Measurements from ENCODE around the gene PCF11.
"Not testable (repeated sequence)": the region's sequence is repeated elsewhere in the genome, so short reads cannot be mapped to it uniquely, and the experiment has no call there.

The PCF11 gene

DNA sequence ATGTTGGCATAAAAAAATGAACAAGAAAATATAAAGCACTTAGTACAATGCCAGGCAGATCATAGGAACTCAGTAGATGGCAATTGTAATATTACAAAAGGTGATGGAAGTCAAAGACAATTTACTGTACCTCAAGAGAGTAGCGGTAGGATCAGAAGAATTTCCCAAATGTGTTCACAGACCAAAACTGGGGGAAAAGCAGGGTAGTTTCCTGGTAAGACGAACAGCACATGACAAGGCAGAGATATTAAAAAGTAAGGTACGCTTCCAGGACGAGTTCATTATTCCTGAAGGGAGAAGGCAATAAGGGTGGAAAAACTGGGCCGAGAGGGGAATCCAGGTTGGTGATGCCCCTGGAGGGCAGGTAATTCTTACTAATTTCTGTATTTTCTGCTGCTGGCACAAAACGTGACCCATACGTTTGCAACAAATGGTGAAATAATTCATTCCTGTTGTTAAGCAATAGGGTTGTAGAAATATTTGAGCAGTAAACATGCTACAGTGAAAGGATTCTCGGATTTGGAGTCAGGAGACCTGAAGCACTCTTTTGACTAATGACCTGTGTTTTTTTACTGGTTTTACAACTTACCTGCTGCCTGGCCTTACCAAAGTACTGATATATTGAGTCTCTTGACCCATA lies 35.8 kb downstream of the PCF11 start:
- DNase-seq, result peak in 2 of 56 donors; percentile 4 to 30

DNA sequence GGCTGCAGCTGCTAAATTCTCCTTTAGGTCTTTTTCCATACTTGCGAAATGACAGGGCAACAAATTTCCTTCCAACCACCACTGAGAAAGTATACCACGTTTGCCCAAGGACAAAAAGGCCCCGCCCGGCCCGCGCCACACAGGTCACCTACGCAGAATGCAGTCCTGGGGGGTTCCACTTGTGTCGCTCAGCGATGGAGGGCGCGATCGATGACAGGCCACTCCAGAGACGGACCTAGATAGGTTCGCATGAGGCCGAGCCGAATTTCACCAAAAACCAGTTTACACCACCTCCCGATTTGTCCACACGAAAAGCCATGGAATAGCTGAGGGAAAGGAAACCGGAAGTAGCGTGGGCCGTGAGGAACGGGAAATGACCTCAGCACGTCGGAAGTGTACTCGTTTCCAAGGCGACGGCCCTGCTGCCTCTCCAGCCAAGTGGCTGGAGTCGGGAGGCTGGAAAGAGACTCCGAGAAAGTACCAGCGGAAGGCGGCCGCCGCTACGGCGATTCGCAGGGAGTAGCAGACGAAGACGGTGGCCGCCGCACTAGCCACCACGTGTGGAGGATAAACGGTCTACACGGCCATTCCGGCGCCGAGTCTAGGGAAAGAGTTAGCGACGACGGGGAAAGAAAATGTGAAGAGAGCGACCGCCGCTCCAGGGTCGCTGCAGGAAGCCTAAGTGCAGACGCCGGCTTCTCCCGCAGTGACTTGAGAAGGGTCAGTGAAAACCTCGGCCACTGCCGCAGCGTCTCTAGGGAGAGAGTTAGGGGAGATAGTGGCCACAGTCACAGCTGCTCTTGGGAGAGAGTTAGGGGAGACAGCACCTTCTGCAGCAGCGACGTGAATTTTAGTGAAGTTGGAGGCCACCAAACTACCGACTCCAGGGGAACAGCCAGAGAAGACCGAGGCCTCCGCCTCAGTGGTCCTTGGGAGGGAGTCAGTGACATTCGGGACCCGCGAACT lies 36.7 kb downstream of the PCF11 start, which contains the start of gene ANKRD42:
Gene ANKRD42 (plus strand): TSS at position 398 of the 966 bp plus-strand sequence. CDS start 959 bp downstream, outside the sequence.
- peak in 55 of 56 donors; percentile 59 to 96 (median 88) for DNase-seq

DNA sequence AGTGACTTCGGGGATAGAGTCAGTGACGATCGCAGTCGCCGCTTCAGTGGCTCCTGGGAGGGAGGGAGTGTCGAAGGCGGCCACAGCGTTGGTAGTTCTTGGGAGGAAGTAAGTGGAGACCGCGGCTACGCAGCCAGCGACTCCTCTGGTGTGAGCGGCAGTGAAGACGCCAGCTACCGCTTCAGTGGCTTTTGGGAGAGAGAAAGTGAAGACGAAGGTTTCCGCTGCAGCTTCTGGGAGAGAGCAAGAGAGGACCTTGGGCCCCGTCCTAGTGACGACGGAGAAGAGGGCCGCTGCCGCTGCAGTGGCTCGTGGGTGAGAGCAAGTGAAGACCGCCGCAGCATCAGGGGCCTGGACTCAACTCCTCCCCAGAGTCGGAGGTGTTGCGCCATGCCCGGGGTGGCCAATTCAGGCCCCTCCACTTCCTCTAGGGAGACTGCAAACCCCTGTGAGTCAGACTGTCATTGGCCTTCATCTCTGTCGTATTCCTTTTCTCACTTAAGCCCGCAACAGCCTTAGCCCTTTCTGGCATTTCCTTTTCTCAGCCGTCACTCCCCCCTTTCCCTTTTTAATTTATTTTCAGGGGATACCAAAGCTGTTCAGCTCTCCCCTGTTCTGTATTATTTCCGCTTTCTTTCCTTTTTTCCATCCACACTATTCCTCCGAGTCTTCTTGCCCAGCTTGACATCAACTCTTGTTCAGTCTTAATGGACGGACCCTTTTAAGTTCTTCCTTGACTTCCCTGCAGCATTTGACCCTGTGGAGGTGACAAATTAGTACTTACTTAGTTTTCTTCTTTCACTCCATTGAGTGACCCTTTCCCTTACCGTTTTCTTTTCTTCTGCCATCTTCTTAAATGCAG lies 37.6 kb downstream of the PCF11 start:
- peak in 42 of 56 donors; percentile 4 to 62 (median 36) for DNase-seq

DNA sequence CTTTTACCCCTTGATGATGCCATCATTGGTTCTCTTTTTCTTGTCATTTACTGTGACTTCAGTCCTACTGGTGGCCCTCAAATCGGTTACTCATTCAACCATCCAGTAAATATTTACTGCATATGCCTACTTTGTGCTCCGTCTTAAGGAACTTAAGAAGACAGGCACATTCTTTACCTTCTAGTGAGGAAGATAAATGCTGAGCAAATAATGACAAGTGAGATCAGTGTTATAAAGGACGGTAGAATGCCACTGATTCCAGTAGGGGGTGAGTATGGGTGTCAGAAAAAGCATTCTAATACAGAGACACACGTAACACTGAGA lies 38.2 kb downstream of the PCF11 start:
- no peak for DNase-seq

DNA sequence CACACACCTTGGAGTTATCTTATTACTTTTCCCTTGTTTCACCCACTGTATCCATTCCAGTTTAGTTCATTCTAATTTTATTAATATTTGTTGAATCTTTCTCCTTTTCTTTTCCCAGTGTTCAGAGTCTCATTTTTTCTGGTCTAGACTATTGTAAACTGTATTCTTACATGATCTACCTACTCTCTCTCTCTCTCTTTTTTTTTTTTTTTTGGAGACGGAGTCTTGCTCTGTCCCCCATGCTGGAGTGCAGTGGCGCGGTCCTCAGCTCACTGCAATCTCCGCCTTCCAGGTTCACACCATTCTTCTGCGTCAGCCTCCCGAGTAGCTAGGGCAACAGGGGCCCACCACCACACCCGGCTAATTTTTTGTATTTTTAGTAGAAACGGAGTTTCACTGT lies 38.7 kb downstream of the PCF11 start:
- DNase-seq, result no peak

DNA sequence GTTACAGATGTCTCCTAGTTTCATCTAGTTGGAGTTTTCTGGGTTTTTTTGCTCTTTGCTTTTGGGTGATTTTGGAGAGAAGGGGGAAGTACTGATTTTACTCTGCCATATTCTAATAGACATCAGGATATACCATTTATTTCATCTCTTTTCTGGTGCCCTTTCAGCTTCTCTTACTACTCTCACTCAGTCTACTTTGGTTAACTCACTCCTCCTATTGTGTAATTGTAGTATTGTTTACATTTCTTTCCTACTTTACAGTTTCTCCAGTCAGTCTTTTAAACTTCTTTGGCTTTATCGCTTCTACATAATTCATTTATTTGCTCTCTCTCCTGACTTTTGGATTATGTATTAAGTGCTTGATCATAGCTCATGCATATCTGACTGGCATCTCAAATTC lies 43.1 kb downstream of the PCF11 start:
- DNase-seq, result no peak

DNA sequence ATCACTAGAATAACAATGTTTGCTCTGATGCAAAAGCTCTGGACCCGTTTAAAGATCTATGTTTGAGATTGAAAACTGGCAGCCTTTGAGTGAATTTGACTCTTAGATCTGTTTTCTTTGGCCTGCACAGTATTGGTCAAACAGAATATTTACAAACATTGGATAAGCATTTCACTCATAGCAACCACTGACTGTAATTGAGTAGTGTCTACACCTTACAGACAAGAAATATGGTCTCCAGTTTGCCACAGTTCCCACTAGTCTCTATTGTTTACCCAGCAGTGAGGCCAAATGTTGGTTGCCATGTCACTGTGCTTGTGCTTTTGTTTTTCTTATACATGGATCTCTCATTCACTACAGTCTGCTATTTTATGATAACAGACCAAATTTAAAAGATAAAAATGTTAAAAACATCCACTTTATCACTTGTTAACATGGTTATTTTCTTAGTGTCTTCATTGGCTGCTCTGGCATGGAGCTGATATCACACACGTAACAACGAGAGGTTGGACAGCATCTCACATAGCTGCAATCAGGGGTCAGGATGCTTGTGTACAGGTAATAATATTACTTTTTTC lies 48.8 kb downstream of the PCF11 start:
- DNase-seq, result no peak

DNA sequence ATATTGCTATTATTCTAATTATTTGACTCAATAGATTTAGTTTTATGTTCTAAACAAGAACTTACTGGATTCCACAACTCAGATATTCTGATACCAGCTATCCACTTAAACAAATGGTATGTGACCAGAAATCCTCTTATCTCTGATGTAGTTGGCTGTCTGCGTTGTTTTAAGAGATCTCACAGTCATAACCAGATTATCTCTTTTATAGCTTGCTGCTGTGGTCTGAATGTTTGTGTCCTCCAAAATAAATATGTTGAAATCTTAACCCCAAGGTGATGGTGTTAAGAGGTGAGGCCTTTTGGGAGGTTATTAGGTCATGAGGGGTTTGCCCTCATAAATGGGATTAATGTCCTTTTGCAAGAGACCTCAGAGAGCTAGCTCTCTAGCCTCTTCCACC lies 49.3 kb downstream of the PCF11 start:
- DNase-seq, result no peak

DNA sequence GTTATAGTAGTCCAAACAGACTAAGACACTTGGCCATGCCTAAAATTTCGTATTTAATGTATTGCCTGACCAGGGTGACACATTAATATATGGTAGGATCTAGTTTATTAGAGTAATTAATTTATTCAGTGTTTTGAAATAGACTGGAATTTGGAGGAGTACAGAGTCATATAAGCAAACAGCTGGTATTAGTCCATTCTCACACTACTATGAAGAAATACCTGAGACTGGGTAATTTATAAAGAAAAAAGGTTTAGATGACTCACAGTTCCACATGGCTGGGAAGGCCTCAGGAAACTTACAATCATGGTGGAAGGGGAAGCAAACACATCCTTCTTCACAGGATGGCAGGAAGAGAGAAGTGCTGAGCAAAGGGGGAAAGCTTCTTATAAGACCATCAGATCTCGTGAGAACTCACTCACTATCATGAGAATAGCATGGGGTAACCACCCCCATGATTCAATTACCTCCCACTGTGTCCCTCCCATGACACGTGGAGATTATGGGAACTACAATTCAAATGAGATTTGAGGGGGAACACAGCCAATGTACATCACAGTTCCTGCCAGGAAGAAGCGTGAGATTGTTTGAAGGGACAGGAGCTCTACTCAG lies 49.9 kb downstream of the PCF11 start:
- DNase-seq, result not testable (repeated sequence)

DNA sequence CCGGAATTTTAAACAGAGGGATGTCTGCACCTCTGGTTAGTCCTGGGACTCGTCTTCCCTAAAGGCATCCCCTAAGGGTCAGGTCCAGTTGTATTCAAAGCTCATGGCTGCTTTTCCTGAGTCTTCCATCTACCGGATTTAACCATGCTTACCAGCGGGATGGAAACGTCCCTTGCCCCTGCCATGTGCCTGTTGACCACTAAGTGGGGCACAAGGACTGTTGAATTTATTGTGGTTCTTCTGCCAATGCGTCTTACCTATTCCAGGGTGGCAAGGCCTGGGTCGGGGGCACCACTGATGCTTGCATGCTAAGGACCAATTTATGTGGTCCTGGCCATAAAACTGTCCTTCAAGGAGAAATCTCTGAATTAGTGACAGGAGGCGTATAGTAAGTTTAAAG lies 62.2 kb downstream of the PCF11 start:
- no peak for DNase-seq

DNA sequence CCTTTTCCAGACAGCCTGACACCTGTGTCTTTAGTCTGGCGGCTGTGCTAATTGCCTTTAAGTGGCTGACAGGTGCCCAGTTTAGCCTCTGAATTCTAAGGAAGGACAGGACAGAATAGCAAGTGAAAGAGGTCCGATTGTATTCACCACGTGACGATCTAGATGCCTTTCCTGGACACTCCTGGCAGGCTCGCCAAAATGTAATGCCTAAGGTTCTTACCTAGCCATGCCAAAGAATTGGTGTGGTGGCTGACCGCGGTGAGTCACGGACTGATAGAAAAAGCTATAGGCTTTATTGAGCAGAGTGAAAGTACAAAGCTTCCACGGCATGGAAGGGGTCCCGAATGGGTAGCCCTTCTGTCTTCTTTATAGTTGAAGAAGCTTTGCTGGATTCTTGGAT lies 63.3 kb downstream of the PCF11 start:
- DNase-seq, result no peak

DNA sequence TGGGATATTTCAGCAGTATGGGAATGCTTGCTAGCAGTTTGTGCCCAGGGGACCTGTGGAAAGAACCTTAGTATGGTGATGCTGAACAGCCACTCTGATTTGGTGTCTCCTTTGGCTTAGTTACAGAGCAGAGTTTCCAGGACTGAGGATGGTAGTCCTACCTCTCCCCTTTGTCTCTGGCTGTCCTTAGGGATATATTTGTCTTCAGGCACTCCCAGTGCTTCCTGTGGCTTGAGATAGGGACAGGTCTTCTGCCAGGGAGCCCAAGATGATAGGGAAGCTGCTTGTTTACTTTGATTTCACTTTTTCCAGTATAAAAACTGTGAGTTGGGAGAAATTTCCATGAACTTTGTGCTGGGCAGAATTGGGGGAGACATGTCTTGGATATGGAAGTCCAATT lies 64.8 kb downstream of the PCF11 start:
- no peak for DNase-seq

DNA sequence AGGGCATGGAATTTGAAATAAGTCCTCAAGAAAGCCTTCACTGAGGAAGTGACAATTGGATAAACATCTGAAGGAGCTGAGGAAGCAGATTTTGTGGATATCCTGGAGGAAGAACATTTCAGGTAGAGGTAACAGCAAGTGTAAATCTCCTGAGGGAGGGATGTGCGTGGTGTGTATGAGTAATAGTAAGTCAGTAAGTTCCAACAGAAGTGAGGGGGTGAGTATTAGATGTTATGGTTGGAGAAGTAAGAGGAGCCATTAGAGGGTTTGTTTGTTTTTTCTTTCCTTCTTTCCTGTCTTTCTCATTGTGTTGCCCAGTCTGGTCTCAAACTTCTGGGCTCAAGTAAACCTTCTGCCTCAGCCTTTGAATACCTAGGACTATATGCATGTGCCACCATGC lies 65.6 kb downstream of the PCF11 start:
- peak in 1 of 56 donors; percentile 23 for DNase-seq

DNA sequence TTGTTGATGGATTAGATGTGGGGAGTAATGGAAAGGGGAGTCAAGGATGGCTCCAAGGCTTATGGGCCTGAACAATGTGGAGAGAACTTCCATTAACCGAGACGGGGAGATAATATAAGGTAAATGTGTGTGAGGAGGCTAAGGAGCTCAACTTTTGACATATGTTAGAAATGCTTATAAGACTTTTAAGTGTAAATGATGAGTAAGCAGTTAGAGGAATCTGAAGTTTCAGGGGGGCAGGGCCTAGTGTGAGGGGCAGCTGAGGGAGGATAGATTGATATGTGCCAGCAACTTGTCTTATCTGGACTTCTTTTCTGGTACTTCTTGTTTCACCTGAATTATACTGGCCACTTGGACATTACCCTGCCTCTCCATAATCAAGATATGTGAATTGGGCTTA lies 66.5 kb downstream of the PCF11 start:
- no peak for DNase-seq

DNA sequence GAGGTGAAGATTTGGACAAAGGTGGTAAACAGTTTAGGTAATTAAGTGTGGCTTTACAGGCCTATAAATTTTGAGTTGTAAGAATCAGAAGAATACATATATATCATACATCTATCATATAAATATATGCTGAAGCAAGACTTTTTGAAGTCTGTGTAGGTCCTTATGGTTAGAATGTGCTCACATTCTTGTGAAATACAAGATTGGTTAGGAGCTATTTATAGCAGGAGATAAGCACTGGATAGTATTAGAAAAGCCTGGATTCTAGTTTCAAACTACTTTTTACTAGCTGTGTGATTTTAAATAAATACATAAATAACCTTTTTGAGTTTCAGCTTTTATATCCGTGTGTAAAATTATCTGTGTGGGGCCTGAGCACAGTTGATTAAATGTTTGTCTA lies 78.9 kb downstream of the PCF11 start:
- DNase-seq, result no peak
